Gastroesophageal sphincter (tissue), 3 donors: Measurements from ENCODE around the gene ELL2.

Experiments
- CTCF ChIP-seq, 4 experiments: fragments of 200-600 bp in 2 of 4; fragments of 450-650 bp in 2 of 4; sonication (generic) in 1 of 4; IDR thresholded peaks; one replicate each; pipeline ENCODE4 v1.5.1; 2017 to 2019; ENCODE audit warnings: antibody characterized with exemption in 4 of 4, mild to moderate bottlenecking in 2 of 4, moderate library complexity in 2 of 4
- EP300 ChIP-seq: sonication (generic); formaldehyde crosslinking; IDR thresholded peaks from one replicate; pipeline ENCODE4 v1.6.1; 2017; ENCODE audit warnings: antibody characterized with exemption, mild to moderate bottlenecking
- POLR2A ChIP-seq, 2 donors: fragments of 450-650 bp; IDR thresholded peaks; one replicate each; pipeline ENCODE4 v1.6.1; 2017; ENCODE audit warnings: antibody characterized with exemption in 2 of 2, mild to moderate bottlenecking in 2 of 2, moderate library complexity in 1 of 2
- POLR2AphosphoS5 ChIP-seq: sonication (generic); formaldehyde crosslinking; IDR thresholded peaks from one replicate; pipeline ENCODE4 v1.6.1; 2017; ENCODE audit warnings: antibody characterized with exemption

DNA sequence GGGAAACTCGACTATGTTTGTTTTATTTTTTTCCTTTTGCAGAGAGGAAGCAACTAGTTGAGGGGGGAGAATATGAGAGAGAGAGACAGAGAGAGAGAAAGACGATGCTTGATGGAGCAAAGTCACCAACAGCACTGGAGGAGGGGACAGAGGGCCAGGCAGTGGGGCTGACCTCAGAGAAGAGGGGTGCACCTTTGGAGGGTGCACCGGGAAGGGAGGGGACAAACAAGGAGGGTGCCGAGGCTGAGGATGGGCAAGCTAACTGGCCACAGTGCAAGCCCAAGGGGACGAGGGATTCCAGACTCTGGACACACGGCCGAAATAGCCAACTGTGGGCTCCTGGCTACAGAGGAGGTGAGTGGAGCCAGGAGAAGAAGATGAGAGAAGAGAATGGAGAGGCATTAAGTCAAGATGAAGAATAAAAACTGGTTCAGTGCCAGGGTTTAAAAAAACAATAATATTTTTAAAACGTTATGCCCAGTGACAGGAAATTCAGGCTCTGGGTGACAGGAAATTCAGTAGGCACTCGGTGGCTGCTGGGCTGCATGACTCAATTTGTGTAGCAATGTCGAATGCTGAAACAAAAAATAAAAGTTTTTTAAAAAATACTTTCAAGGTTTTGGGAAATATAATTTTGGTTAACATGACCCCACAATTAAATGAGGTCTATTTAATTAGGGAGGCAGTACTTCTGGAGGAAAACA lies 125.8 kb downstream of the ELL2 start:
- TF ChIP-seq CTCF (IDR thresholded peaks at IDR 0.05) = no peak
- TF ChIP-seq POLR2A (IDR thresholded peaks at IDR 0.05) = no peak
- no peak for TF ChIP-seq POLR2AphosphoS5
- no peak for TF ChIP-seq EP300
